ENCODE data around the gene THEM5.

DNA sequence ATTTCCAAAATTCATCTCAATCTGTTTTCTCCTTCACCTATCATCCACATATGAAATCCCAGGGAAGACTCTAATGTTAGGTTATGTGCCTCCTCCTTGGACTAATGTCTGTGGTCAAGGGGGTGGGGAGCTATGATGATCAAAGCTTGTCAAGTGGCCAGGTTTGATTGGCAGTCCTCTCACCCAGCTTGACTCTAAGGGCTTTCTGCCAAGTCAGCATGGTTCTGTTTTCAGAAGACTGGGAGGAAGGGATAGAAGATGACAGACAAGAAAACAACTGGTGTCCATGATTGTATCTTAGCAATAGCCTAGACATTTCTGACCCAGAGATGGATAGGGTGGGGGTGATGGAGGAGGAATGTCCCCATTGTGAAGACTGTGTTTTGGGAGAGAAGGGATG, 9.1 kb upstream of the THEM5 start:
- TF ChIP-seq, protein P1, sequence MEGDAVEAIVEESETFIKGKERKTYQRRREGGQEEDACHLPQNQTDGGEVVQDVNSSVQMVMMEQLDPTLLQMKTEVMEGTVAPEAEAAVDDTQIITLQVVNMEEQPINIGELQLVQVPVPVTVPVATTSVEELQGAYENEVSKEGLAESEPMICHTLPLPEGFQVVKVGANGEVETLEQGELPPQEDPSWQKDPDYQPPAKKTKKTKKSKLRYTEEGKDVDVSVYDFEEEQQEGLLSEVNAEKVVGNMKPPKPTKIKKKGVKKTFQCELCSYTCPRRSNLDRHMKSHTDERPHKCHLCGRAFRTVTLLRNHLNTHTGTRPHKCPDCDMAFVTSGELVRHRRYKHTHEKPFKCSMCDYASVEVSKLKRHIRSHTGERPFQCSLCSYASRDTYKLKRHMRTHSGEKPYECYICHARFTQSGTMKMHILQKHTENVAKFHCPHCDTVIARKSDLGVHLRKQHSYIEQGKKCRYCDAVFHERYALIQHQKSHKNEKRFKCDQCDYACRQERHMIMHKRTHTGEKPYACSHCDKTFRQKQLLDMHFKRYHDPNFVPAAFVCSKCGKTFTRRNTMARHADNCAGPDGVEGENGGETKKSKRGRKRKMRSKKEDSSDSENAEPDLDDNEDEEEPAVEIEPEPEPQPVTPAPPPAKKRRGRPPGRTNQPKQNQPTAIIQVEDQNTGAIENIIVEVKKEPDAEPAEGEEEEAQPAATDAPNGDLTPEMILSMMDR (IDR thresholded peaks at IDR 0.05) = no peak
- no peak for TF ChIP-seq POLR2A (IDR thresholded peaks at IDR 0.05)
